WI38 (cell line): ENCODE measurements around the gene PHACTR1.

Experiments
- H3K4me3 ChIP-seq: 2 replicates; pipeline ENCODE4 v1.5.1; 2011; ENCODE audit warnings: low read depth, mild to moderate bottlenecking, control low read depth, low read length
- CTCF ChIP-seq: IDR thresholded peaks from 2 replicates; pipeline ENCODE4 v1.5.1; 2012; ENCODE audit warnings: low read depth, mild to moderate bottlenecking, control low read depth, low read length

Gene PHACTR1

GRCh38 chr6:13053006-13053461 is 336.5 kb downstream of the PHACTR1 start:
- no peak overlapping the region for H3K4me3 ChIP-seq
- TF ChIP-seq CTCF: no peak

GRCh38 chr6:13058051-13058450 is 341.5 kb downstream of the PHACTR1 start:
- H3K4me3 ChIP-seq: no peak overlapping the region
- TF ChIP-seq CTCF: no peak

- H3K4me3 ChIP-seq: no peak overlapping the region
- TF ChIP-seq CTCF: no peak
Measured at GRCh38 chr6:13059026-13059425, 342.5 kb downstream of the PHACTR1 start.

- TF ChIP-seq CTCF: no peak
Measured at GRCh38 chr6:13063300-13063918, 346.8 kb downstream of the PHACTR1 start.

GRCh38 chr6:13065581-13065980 is 349.0 kb downstream of the PHACTR1 start:
- H3K4me3 ChIP-seq: no peak overlapping the region
- no peak for TF ChIP-seq CTCF

More at GRCh38 chr6:13063300-13063918, 346.8 kb downstream of the PHACTR1 start:
- no peak overlapping the region for H3K4me3 ChIP-seq

GRCh38 chr6:13066050-13066449 is 349.5 kb downstream of the PHACTR1 start:
- H3K4me3 ChIP-seq: no peak overlapping the region
- TF ChIP-seq CTCF: no peak

- no peak overlapping the region for H3K4me3 ChIP-seq
- no peak for TF ChIP-seq CTCF
Measured at GRCh38 chr6:13066820-13067219, 350.3 kb downstream of the PHACTR1 start.
